Endothelial cell (in vitro differentiated cells): Measurements from ENCODE around the gene KRTAP21-3. TPM values are rescaled to one million over a fixed set of nuclear protein-coding genes. Genes with fewer than 3 reads are reported as not detected.

ENCODE experiments used
- DNase-seq: peaks from one replicate; pipeline ENCODE4 v3.0.0; 2021; ENCODE audit warnings: low spot score
- H3K27ac Mint-ChIP-seq: one replicate; pipeline ENCODE4 v1.8.0; 2021; ENCODE audit warnings: mixed read lengths, inconsistent platforms; ENCODE audit not compliant: unreplicated experiment
- H3K27me3 Mint-ChIP-seq: one replicate; pipeline ENCODE4 v1.8.0; 2021; ENCODE audit warnings: mild to moderate bottlenecking, moderate library complexity, mixed read lengths, inconsistent platforms; ENCODE audit not compliant: unreplicated experiment
- H3K36me3 Mint-ChIP-seq: one replicate; pipeline ENCODE4 v1.8.0; 2021; ENCODE audit warnings: mild to moderate bottlenecking, low read depth, mixed read lengths, inconsistent platforms; ENCODE audit not compliant: unreplicated experiment
- H3K4me1 Mint-ChIP-seq: one replicate; pipeline ENCODE4 v1.8.0; 2021; ENCODE audit warnings: mild to moderate bottlenecking, mixed read lengths, inconsistent platforms; ENCODE audit not compliant: unreplicated experiment
- H3K4me3 Mint-ChIP-seq: one replicate; pipeline ENCODE4 v1.8.0; 2021; ENCODE audit warnings: mild to moderate bottlenecking, mixed read lengths, inconsistent platforms; ENCODE audit not compliant: unreplicated experiment
- H3K9me3 Mint-ChIP-seq: one replicate; pipeline ENCODE4 v1.8.0; 2021; ENCODE audit warnings: mixed read lengths, inconsistent platforms; ENCODE audit not compliant: unreplicated experiment
- total RNA-seq: library from RNA; stranded (reverse); fragmentation: NEBNext Ultra II Directional; extraction: Animal tissue kit (Norgen Biotek cat#: 25700); gene quantifications from one replicate; pipeline ENCODE4 v1.2.1, GENCODE V29; 2021; ENCODE audit not compliant: unreplicated experiment
- TF ChIP-seq, protein P1 (sequence below): fragments of 200-600 bp; sonication (generic); IDR thresholded peaks from one replicate; pipeline ENCODE4 v1.5.0; 2021; ENCODE audit warnings: antibody characterized with exemption; ENCODE audit not compliant: unreplicated experiment

Gene KRTAP21-3
- total RNA-seq, 1 donor from 2014 or later = not detected

DNA sequence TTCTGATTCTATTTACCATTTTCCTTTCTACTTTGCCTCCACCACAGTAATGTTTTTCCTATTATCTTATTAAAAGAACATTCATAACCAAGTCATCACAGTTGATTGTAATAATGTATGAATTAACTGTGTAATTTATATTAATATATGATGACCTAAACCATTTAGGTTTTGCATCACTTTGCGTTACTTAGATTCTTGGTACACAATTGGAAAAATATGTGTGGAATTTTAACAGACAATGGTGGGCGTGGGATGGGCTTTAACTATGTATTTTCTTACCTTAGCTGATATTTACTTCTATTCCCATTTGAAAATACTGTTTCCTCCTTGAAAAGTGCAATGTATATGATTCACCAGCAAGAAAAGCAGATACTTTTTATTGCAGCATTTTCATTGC is 3.6 kb downstream of the KRTAP21-3 start:
- Mint-ChIP-seq H3K27ac (no peak overlapping the region), H3K9me3 (no peaks in the 10 kb centered on the region), H3K4me3 (no peak overlapping the region), H3K4me1 (no peaks in the 10 kb centered on the region), H3K36me3 (no peaks in the 10 kb centered on the region), H3K27me3 (no peaks in the 10 kb centered on the region)
- DNase-seq = no peak
- TF ChIP-seq, protein P1, sequence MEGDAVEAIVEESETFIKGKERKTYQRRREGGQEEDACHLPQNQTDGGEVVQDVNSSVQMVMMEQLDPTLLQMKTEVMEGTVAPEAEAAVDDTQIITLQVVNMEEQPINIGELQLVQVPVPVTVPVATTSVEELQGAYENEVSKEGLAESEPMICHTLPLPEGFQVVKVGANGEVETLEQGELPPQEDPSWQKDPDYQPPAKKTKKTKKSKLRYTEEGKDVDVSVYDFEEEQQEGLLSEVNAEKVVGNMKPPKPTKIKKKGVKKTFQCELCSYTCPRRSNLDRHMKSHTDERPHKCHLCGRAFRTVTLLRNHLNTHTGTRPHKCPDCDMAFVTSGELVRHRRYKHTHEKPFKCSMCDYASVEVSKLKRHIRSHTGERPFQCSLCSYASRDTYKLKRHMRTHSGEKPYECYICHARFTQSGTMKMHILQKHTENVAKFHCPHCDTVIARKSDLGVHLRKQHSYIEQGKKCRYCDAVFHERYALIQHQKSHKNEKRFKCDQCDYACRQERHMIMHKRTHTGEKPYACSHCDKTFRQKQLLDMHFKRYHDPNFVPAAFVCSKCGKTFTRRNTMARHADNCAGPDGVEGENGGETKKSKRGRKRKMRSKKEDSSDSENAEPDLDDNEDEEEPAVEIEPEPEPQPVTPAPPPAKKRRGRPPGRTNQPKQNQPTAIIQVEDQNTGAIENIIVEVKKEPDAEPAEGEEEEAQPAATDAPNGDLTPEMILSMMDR = no peak

GRCh38 chr21:30714456-30714855 is 4.1 kb downstream of the KRTAP21-3 start:
- Mint-ChIP-seq H3K4me1 (no peaks in the 10 kb centered on the region), H3K27me3 (no peaks in the 10 kb centered on the region), H3K4me3 (no peak overlapping the region), H3K36me3 (no peaks in the 10 kb centered on the region), H3K9me3 (no peaks in the 10 kb centered on the region), H3K27ac (no peak overlapping the region)
- DNase-seq = no peak
- TF ChIP-seq, protein P1 = no peak

- no peaks in the 10 kb centered on the region for H3K36me3 Mint-ChIP-seq
- H3K4me1 Mint-ChIP-seq = no peaks in the 10 kb centered on the region
- no peaks in the 10 kb centered on the region for H3K9me3 Mint-ChIP-seq
- no peak overlapping the region for H3K27ac Mint-ChIP-seq
- TF ChIP-seq, protein P1 = no peak
- no peaks in the 10 kb centered on the region for H3K27me3 Mint-ChIP-seq
- DNase-seq = no peak
- H3K4me3 Mint-ChIP-seq = no peak overlapping the region
Observed at GRCh38 chr21:30713766-30714165, 4.8 kb downstream of the KRTAP21-3 start.

GRCh38 chr21:30710499-30710898 is 8.1 kb downstream of the KRTAP21-3 start:
- Mint-ChIP-seq H3K27me3 (no peaks in the 10 kb centered on the region), H3K36me3 (no peaks in the 10 kb centered on the region), H3K4me1 (no peaks in the 10 kb centered on the region), H3K4me3 (no peak overlapping the region), H3K27ac (no peak overlapping the region), H3K9me3 (no peaks in the 10 kb centered on the region)
- DNase-seq = no peak
- TF ChIP-seq, protein P1 = no peak

DNA sequence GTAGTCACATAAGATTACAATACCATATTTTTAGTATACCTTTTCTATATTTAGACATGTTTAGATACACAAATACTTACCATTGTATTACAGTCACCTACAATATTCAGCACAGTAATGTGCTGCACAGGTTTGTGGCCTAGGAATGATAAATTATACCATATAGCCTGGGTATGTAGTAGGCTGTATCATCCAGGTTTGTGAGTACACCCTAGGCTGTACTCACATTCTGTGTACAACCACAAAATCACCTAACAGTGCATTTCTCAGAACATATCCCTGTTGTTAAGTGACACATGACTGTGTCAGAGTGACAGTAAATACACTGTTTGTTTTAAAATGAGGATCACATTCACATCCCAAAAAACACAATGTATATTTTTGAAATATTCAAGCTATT is 11.2 kb downstream of the KRTAP21-3 start:
- Mint-ChIP-seq H3K9me3 (no peaks in the 10 kb centered on the region), H3K4me1 (no peaks in the 10 kb centered on the region), H3K4me3 (no peak overlapping the region), H3K27ac (no peak overlapping the region), H3K36me3 (no peaks in the 10 kb centered on the region), H3K27me3 (no peaks in the 10 kb centered on the region)
- DNase-seq = no peak
- TF ChIP-seq, protein P1 = no peak
